AG04450 (cell line): Measurements from ENCODE around the gene ADI1. TPM values are rescaled to one million over a fixed set of nuclear protein-coding genes. Genes with fewer than 3 reads are reported as not detected.
"Not testable (repeated sequence)": the region's sequence is repeated elsewhere in the genome, so short reads cannot be mapped to it uniquely, and the experiment has no call there.

Source experiments
- CTCF ChIA-PET: fragments of 300-600, 350-600 bp; formaldehyde crosslinking; extraction: SDS; loops from one replicate; lab custom pipeline; 2022; ENCODE audit warnings: antibody characterized with exemption, inconsistent platforms; lab: Charles Lee
- POLR2A ChIA-PET: fragments of 350-600 bp; formaldehyde crosslinking; extraction: SDS; loops from one replicate; lab custom pipeline; 2021; ENCODE audit warnings: antibody characterized with exemption, inconsistent platforms; lab: Yijun Ruan, JAX
- DNase-seq: peaks from one replicate; pipeline ENCODE4 v3.0.0-alpha.2; 2011; ENCODE audit warnings: low read depth, low spot score
- H3K27ac ChIP-seq: one replicate; pipeline ENCODE4 v1.5.1; 2012; ENCODE audit warnings: low read depth, low read length, control low read depth
- H3K27me3 ChIP-seq: one replicate; pipeline ENCODE4 v1.6.0; 2012; ENCODE audit warnings: low read length; ENCODE audit not compliant: control insufficient read depth, insufficient read depth
- H3K4me3 ChIP-seq: 2 replicates; pipeline ENCODE4 v1.5.1; 2011; ENCODE audit warnings: mild to moderate bottlenecking, low read depth, low read length, control low read depth
- H3K9me3 ChIP-seq: 2 replicates; pipeline ENCODE4 v1.5.1; 2012; ENCODE audit warnings: low read length; ENCODE audit not compliant: control insufficient read depth, insufficient read depth
- polyA plus RNA-seq: library from polyadenylated mRNA; depleted of rRNA; stranded (reverse); fragments of >200 nt; gene quantifications from 2 replicates; pipeline ENCODE4 v1.2.3, GENCODE V29; 2011; rRNA removed
- TF ChIP-seq, protein P1 (sequence below): IDR thresholded peaks from 2 replicates; pipeline ENCODE4 v1.5.1; 2011; ENCODE audit warnings: low read depth, low read length, control low read depth, inconsistent platforms

Gene ADI1
- polyA plus RNA-seq, 1 experiment, result 71.4 TPM

DNA sequence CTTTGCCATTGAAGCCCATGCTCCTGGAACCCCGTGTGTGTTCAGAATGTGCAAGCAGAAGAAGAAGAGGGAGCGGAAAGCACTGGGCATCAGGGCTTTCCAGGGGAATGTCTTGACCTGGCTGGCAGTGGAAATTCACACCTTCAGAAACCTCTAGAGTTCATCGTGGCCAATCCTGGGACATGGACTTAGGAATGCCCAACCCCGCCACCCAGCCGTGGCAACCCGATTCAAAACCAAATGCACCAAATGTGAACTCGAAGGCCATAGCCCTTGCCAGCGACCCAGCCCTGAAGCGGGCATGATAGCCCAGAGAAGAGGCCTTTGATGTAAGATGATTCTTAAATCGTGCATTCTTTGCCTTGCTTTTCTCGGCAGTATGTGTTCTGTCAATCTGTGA, 69.4 kb downstream of the ADI1 start:
- H3K9me3 ChIP-seq, result peaks cover 8% of the 10 kb centered on the region
- DNase-seq, result no peak
- H3K4me3 ChIP-seq, result no peak overlapping the region
- POLR2A ChIA-PET, result no interaction called here
- H3K27me3 ChIP-seq, result no peaks in the 10 kb centered on the region
- CTCF ChIA-PET, result interaction anchor here (1.0 to 1.8 kb wide), 2 partner anchors 13 to 27 kb away, joined by 3 to 8 read pairs; no protein-coding TSS in a partner anchor
- H3K27ac ChIP-seq, result no peak overlapping the region
- TF ChIP-seq, protein P1, sequence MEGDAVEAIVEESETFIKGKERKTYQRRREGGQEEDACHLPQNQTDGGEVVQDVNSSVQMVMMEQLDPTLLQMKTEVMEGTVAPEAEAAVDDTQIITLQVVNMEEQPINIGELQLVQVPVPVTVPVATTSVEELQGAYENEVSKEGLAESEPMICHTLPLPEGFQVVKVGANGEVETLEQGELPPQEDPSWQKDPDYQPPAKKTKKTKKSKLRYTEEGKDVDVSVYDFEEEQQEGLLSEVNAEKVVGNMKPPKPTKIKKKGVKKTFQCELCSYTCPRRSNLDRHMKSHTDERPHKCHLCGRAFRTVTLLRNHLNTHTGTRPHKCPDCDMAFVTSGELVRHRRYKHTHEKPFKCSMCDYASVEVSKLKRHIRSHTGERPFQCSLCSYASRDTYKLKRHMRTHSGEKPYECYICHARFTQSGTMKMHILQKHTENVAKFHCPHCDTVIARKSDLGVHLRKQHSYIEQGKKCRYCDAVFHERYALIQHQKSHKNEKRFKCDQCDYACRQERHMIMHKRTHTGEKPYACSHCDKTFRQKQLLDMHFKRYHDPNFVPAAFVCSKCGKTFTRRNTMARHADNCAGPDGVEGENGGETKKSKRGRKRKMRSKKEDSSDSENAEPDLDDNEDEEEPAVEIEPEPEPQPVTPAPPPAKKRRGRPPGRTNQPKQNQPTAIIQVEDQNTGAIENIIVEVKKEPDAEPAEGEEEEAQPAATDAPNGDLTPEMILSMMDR, result no peak

DNA sequence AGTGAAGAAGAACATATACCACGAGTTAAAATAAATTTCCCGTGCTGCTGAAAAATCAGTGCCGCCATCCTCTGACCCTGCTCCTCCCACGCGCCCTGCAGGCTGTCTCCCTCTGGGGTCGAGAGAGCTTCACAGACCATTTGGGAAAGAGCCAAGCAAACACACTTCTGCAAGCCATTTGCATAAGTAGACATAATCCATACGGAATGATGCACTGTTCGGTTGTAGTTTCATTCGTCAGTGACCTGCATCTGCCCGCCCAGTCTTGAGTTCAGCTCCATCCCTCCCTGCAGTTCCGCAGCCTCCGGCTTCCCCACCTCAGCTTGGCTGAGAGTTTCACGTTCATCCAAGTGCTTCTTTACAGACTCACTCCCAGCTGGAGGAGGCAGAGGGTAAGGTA, 70.2 kb downstream of the ADI1 start:
- Histone ChIP-seq H3K4me3 (no peak overlapping the region), H3K9me3 (peaks cover 8% of the 10 kb centered on the region), H3K27me3 (no peaks in the 10 kb centered on the region), H3K27ac (no peak overlapping the region)
- TF ChIP-seq, protein P1, result no peak
- ChIA-PET CTCF (interaction anchor here (1.0 to 3.1 kb wide), 2 partner anchors 25 to 26 kb away, joined by 3 to 15 read pairs; no protein-coding TSS in a partner anchor), POLR2A (no interaction called here)
- DNase-seq, result no peak

DNA sequence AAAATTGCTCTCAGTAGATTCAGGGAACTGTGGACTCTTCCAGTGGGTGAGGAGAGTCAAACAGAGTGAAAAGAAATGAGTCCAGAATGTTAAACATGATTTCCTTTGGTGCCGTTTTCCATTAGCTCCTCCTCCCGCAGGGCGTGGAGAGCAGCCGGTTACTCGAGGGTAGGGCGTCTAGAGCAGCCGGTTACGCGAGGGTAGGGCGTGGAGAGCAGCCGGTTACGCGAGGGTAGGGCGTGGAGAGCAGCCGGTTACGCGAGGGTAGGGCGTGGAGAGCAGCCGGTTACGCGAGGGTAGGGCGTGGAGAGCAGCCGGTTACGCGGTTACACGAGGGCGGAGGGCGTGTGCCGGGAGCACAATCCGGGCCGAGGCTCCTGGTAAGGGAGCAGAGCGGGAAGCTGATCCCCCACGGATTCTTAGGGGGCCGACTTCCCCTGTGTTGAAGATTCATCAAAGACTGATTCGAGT, 70.9 kb downstream of the ADI1 start:
- H3K9me3 ChIP-seq, H3K4me3 ChIP-seq, DNase-seq, H3K27ac ChIP-seq, POLR2A ChIA-PET, H3K27me3 ChIP-seq: not testable (repeated sequence)
- CTCF ChIA-PET, result interaction anchor here (3.1 kb wide), 1 partner anchor 24 kb away, joined by 15 read pairs; no protein-coding TSS in a partner anchor

DNA sequence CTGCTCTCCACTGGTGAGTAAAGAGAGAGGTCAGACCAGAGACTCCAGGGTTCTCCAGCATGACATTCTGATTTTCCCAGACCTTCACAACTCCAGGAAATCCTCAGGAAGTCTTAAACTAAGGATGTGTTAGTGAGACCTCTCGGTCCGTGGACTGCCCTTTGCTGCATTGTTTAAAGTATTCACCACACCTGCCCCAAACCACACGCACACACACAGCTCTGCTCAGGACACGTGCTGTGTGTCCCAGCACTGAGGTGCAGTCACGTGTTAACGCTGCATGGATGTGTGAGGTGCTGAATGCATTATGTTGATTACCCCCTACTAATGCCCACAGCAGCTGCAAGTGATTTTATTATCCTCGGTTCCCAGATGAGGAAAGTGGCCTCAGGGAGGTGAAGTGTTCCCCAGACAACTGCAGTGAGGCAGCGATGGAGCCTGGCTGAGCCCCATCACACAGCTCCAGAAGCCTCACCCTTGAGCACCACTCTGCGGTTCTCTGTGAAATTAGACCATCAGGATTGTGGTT, 71.5 kb downstream of the ADI1 start:
- ChIA-PET CTCF (interaction anchor here (3.1 kb wide), 1 partner anchor 24 kb away, joined by 15 read pairs; no protein-coding TSS in a partner anchor), POLR2A (no interaction called here)
- TF ChIP-seq, protein P1, result no peak
- H3K4me3 ChIP-seq, result no peak overlapping the region
- H3K27ac ChIP-seq, result no peak overlapping the region
- H3K9me3 ChIP-seq, result peaks cover 8% of the 10 kb centered on the region
- no peak for DNase-seq
- H3K27me3 ChIP-seq, result no peaks in the 10 kb centered on the region

Other genes starting within 250 kb of the ADI1 start
- 33.2 and 39.3 TPM in 2 replicates for gene EIPR1, start 141.7 kb downstream of the ADI1 start, polyA plus RNA-seq
- 41.7 and 56.0 TPM in 2 replicates for gene TRAPPC12, start 139.8 kb downstream of the ADI1 start, polyA plus RNA-seq
- 23.7 and 26.2 TPM in 2 replicates for gene RNASEH1, start 38.8 kb upstream of the ADI1 start, polyA plus RNA-seq
- 1,954 and 2,256 TPM in 2 replicates for gene RPS7, start 55.7 kb upstream of the ADI1 start, polyA plus RNA-seq
- gene COLEC11, start 75.6 kb upstream of the ADI1 start, polyA plus RNA-seq, result 0.68 and 0.73 TPM in 2 replicates
- not detected in 2 replicates for gene ALLC, start 138.7 kb upstream of the ADI1 start, polyA plus RNA-seq
- not detected in 2 replicates for gene DCDC2C, start 184.0 kb upstream of the ADI1 start, polyA plus RNA-seq